ENCODE data around the gene GLIS1.

Gene GLIS1

GRCh38 chr1:53588053-53588779, 150.7 kb downstream of the GLIS1 start:
- no peak for DNase-seq

DNA sequence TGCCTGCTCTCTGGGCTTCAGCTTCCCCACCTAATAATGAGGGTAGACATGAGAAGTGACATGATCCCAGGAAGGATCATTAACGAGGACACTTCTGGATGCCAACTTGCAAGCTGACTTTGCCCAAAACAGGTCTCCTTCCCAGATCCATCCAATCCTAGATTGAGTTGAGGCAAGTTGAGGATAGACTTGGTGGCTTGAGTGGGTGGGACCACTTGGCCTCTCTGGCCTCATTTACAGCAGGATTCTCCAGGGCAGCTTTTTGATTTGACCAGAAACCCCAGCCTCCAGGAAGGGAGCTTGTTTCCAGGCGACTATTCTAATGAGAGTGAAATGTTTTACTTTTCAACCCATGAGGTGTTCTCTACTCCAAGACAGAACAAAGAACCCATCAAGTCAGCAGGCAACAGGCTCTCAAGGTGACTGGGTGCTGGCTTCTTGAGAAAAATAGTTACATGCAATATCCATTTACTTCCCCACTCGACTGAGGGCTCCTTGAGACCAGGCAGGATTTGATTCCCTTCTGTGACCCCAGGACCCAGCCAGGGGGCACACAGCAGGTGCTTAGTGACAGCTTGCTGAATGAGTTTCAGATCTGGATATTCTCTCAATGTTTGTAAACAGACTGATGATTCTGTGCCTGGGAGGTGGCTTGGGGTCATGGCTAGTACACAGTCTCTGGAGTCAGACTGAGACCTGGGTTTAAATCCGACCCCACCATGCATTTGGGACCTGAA, 151.5 kb downstream of the GLIS1 start:
- DNase-seq, result no peak

GRCh38 chr1:53586765-53587164, 152.2 kb downstream of the GLIS1 start:
- no peak for DNase-seq

- no peak for DNase-seq
These were observed 153.4 kb downstream of the GLIS1 start for GRCh38 chr1:53585565-53585964.

GRCh38 chr1:53585129-53585528, 153.8 kb downstream of the GLIS1 start:
- DNase-seq, result no peak

DNA sequence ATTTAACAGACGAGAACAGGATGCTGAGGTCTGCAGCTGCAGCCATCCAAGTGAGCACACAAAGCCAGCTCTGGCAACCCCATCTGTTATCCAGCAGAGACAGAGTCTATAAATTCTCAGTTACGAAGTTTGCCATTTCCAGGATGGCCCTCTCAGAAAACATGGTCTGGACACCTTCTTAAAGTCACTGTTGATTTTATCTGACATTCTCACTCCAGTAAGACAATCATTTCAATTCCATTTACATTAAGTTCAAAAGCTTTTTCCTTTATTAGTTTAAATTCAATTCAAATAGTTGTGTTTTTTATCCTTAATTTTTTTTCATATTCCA, 154.2 kb downstream of the GLIS1 start:
- DNase-seq, result no peak

GRCh38 chr1:53583868-53584776, 154.8 kb downstream of the GLIS1 start:
- DNase-seq, result no peak

DNA sequence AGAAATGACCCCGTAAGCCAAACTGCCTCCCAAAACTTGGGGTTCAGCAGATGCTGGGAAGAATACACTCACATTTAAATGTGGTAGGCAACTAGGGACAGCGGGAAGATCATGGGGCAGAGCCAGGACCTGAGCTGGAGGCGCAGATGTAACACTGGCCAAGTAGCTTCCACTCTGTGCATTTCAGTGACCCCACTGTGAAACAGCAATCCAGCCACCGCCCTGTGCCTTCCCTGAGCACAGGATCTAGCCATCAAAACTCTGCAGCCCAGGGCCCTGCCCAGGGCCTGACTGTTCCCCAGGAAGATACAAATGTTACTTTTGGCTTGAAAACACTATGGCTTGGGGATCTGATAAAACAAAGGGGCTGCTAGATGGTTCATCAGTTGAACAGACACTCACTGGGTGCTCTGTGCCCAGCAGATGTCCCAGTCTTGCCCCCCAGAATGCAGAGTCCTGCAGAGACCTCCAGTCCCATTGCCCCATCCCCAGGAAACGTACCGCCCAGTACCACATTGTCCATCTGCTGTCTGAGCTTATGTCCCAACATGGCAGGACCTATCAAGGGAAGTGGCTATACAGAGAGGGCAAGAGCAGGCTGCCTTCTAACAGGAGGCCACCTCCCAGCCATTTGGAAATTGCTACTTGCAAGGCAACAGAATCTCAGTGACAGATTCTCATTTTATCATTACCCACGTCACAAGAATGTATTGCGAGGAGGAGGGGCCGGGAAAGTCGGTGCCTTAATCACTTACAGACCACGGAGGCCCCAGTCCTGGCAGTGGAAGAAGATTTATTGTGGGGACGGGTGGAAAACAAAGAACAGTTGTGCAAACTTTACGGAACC, 155.7 kb downstream of the GLIS1 start:
- no peak for DNase-seq

GRCh38 chr1:53582211-53583020, 156.5 kb downstream of the GLIS1 start:
- no peak for DNase-seq

DNA sequence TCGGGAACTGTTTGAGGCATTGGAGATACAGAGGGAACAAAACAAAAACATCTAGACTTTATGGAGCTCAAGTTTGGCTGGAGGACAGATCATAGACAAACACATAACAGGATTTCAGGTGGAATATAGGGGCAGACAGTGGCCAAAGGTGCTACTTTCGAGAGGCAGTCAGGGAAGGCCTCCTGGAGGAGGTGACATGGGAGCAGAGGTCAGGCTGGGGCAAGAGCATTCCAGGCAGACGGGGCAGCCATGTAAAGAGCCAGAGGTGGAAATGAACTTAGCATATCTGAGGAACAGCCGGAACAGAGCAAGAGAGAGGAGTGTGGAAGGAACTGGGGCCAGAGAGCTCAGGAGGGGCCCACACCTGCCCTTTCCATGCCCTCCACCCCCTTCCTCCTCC, 157.5 kb downstream of the GLIS1 start:
- no peak for DNase-seq

DNA sequence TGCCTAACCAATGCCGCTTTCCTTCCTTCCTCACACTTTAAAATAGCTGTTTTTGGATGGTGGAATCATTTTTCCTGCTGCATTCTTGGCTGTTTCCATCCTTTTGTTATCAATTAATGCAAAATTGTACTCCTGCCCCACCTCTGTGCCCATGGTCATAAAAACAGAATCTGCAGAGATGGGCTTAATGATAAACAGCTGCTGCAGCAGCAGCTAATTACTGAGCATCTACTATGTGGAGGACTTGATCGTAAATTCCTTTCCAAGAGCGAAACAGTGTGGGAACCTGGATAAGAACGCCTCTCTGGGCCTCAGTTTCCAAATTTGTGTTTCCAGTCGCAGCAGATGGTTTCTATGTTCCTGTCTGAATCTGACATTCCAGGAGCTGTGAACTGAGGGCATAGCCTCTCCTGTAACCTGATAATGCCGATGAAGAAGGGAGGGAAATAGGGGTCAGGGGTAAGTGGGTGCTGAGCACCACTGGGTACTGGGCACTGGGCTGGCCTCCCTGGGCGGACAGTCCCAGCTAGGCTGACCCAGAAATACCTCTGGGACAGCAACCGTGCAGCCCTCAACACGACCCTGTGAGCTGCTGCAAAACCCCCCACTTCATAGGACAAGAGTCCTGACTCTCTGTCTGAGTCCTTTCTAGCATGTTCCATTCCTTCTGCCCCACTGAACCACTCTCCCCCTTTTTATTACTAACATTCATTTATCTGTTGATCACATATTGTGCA, 158.1 kb downstream of the GLIS1 start:
- DNase-seq, result no peak

- DNase-seq, result no peak
These were observed 159.0 kb downstream of the GLIS1 start for GRCh38 chr1:53580009-53580400.

DNA sequence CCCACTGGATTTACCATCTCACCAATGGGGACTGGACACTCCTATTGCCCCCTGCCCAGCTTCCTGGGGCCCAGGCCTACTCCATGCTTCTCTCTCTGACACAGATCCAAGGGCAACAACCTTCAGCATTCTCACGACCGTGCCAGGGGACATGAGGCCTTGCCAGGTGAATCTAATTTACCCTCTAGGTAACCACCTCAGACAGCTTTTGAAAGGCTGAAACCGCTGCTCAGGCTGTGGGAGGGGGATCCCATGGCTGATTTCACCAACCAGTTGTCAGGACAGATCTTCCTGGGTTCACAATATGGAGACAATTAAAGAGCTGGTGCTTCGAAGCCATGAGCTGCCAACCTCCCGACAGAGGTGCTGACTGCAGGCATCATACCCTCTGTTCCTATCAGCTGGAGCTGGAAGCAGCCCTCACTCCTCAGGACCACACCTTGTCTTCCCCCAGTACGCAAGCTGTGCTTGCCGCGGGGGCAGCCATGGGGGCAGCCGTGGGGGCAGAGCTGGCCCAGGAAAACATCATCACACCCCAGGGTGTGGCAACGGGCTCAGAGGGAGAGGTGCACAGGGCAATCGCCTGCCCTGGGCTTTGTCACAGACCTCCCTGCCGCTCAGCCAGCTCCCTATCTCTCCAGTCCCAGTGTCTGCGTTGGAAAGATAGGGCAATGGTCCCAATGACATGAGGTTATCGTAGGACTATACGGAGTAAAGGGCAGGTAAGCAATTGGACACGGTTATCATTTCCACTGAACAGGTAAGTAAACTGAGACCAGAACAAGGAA, 159.5 kb downstream of the GLIS1 start:
- DNase-seq, result no peak

DNA sequence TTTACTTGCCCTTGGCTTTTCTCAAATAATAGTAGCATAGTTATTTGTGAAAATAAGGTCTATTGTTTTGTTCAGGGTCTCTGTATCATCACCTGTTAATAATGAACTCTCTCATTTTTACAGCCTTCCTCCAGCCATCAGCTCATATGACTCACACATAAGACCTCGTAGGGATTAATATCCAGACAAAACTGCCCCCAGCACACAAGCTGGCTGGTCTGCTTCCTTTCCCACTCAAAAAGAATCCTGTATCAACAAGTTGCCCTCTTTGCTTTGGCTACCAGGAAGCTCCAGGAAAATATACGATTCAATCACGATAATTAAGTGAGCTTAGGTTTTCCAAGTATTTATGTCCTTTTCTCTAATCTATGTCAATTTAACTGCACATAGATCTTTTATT, 160.6 kb downstream of the GLIS1 start:
- no peak for DNase-seq

- no peak for DNase-seq
These were observed 161.2 kb downstream of the GLIS1 start for GRCh38 chr1:53577761-53578100.

- DNase-seq, result no peak
These were observed 161.9 kb downstream of the GLIS1 start for GRCh38 chr1:53576866-53577760.

- no peak for DNase-seq
These were observed 162.6 kb downstream of the GLIS1 start for GRCh38 chr1:53576381-53576801.

- DNase-seq, result no peak
These were observed 163.0 kb downstream of the GLIS1 start for GRCh38 chr1:53575955-53576320.

Measured in NCI-H748 treated with DMSO at 0.1 percent for 48 hours (cell line).